IMR-90 (cell line): ENCODE data around the gene GIMAP7. TPM values are rescaled to one million over a fixed set of nuclear protein-coding genes. Genes with fewer than 3 reads are reported as not detected.

ENCODE experiments used
- ATAC-seq: fragments of 200-7000 bp; cut with Tn5 transposase; 2 replicates; pipeline ENCODE4 v1.9.1; 2020; ENCODE audit warnings: low read depth, mild to moderate bottlenecking, moderate library complexity
- BruUV-seq: library from RNA; stranded (reverse); fragments of 400-500 nt; replicated peaks from 2 replicates; lab custom pipeline; 2021; lab: Mats Ljungman, UMichigan
- CTCF ChIA-PET: fragments of 300-600 bp; formaldehyde crosslinking; extraction: SDS; loops from one replicate; lab custom pipeline; 2021; ENCODE audit warnings: antibody characterized with exemption; lab: Yijun Ruan, JAX
- POLR2A ChIA-PET: fragments of 300-600 bp; sonication (Branson Sonifier 250); formaldehyde crosslinking; loops from one replicate; lab custom pipeline; 2022; ENCODE audit warnings: antibody characterized with exemption; ENCODE audit not compliant: unreplicated experiment; lab: Charles Lee
- DNase-seq: peaks from one replicate; pipeline ENCODE4 v3.0.0; 2013
- H2AFZ ChIP-seq: replicated peaks from 2 replicates; pipeline ENCODE3; 2013; ENCODE audit warnings: low read length, mild to moderate bottlenecking; ENCODE audit not compliant: poor library complexity
- H2AK5ac ChIP-seq: 2 replicates; pipeline ENCODE4 v1.6.1; 2013; ENCODE audit warnings: low read depth, low read length, inconsistent platforms
- H2AK9ac ChIP-seq: replicated peaks from 2 replicates; pipeline ENCODE3; 2013; ENCODE audit warnings: mild to moderate bottlenecking, low read depth, low read length, moderate library complexity; ENCODE audit not compliant: poor library complexity
- H2BK120ac ChIP-seq: 2 replicates; pipeline ENCODE4 v1.6.1; 2013; ENCODE audit warnings: low read depth, low read length, inconsistent platforms
- H2BK15ac ChIP-seq: 3 replicates; pipeline ENCODE4 v1.6.1; 2013; ENCODE audit warnings: low read depth, low read length, inconsistent platforms
- H2BK20ac ChIP-seq: 2 replicates; pipeline ENCODE4 v1.6.1; 2013; ENCODE audit warnings: low read depth, mild to moderate bottlenecking, inconsistent platforms, low read length, moderate library complexity
- H2BK5ac ChIP-seq: 2 replicates; pipeline ENCODE4 v1.6.1; 2013; ENCODE audit warnings: mild to moderate bottlenecking, low read depth, low read length, inconsistent platforms; ENCODE audit not compliant: poor library complexity, severe bottlenecking
- H3K14ac ChIP-seq: replicated peaks from 2 replicates; pipeline ENCODE4 v1.6.1; 2013; ENCODE audit warnings: low read depth, low read length, inconsistent platforms
- H3K18ac ChIP-seq: 2 replicates; pipeline ENCODE4 v1.6.1; 2013; ENCODE audit warnings: low read depth, low read length, control low read depth
- H3K23ac ChIP-seq: 2 replicates; pipeline ENCODE4 v1.6.1; 2013; ENCODE audit warnings: low read depth, low read length, inconsistent platforms
- H3K27ac ChIP-seq: 2 replicates; pipeline ENCODE4 v1.5.1; 2013; ENCODE audit warnings: mild to moderate bottlenecking, control low read depth, low read length; ENCODE audit not compliant: insufficient read depth
- H3K27me3 ChIP-seq: 2 replicates; pipeline ENCODE4 v1.6.1; 2013; ENCODE audit warnings: low read length; ENCODE audit not compliant: control insufficient read depth, insufficient read depth
- H3K36me3 ChIP-seq: 2 replicates; pipeline ENCODE4 v1.6.1; 2013; ENCODE audit warnings: low read length, mixed read lengths; ENCODE audit not compliant: control insufficient read depth, insufficient read depth
- H3K4ac ChIP-seq: 2 replicates; pipeline ENCODE4 v1.6.1; 2013; ENCODE audit warnings: low read depth, low read length, inconsistent platforms
- H3K4me1 ChIP-seq: 2 replicates; pipeline ENCODE4 v1.6.1; 2013; ENCODE audit warnings: low read length, mixed read lengths; ENCODE audit not compliant: control insufficient read depth, insufficient read depth
- H3K4me2 ChIP-seq: 2 replicates; pipeline ENCODE4 v1.6.1; 2013; ENCODE audit warnings: low read depth, mild to moderate bottlenecking, control low read depth, low read length, moderate library complexity
- H3K4me3 ChIP-seq: 2 replicates; pipeline ENCODE4 v1.5.1; 2013; ENCODE audit warnings: low read depth, mild to moderate bottlenecking, control low read depth, low read length, moderate library complexity; ENCODE audit not compliant: insufficient read depth
- H3K56ac ChIP-seq: 2 replicates; pipeline ENCODE4 v1.6.1; 2013; ENCODE audit warnings: low read length, inconsistent platforms; ENCODE audit not compliant: insufficient read depth; ENCODE audit errors: extremely low read depth
- H3K79me1 ChIP-seq, 2 experiments: 2 replicates each; pipeline ENCODE4 v1.6.1; 2013; ENCODE audit warnings: low read length in 2 of 2, inconsistent platforms in 1 of 2, low read depth in 1 of 2
- H3K9ac ChIP-seq: 2 replicates; pipeline ENCODE4 v1.6.1; 2013; ENCODE audit warnings: low read depth, low read length, control low read depth
- H3K9me1 ChIP-seq: 2 replicates; pipeline ENCODE4 v1.6.1; 2013; ENCODE audit warnings: low read length, inconsistent platforms; ENCODE audit not compliant: insufficient read depth
- H3K9me3 ChIP-seq: 2 replicates; pipeline ENCODE4 v1.6.1; 2013; ENCODE audit warnings: low read length; ENCODE audit not compliant: control insufficient read depth, insufficient read depth
- H4K20me1 ChIP-seq: 2 replicates; pipeline ENCODE4 v1.6.1; 2013; ENCODE audit warnings: low read length, inconsistent platforms; ENCODE audit not compliant: insufficient read depth
- H4K5ac ChIP-seq: 2 replicates; pipeline ENCODE4 v1.6.1; 2013; ENCODE audit warnings: mild to moderate bottlenecking, low read depth, low read length, control low read depth
- H4K8ac ChIP-seq, 2 experiments: 2 replicates each; pipeline ENCODE4 v1.6.1; 2013; ENCODE audit warnings: low read depth in 2 of 2, low read length in 2 of 2, control low read depth in 1 of 2, inconsistent platforms in 1 of 2
- H4K91ac ChIP-seq: 2 replicates; pipeline ENCODE4 v1.6.1; 2013; ENCODE audit warnings: low read depth, low read length, inconsistent platforms; ENCODE audit not compliant: insufficient read depth
- BHLHE40 ChIP-seq: fragments of 150-350 bp; IDR thresholded peaks from 2 replicates; pipeline ENCODE4 v1.6.1; 2016; ENCODE audit warnings: mild to moderate bottlenecking, low read depth, low read length
- CHD1 ChIP-seq: IDR thresholded peaks from 2 replicates; pipeline ENCODE4 v1.6.1; 2012; ENCODE audit warnings: low read depth, low read length, improper control_type of control experiment
- CTCF ChIP-seq: conservative IDR thresholded peaks from 2 replicates; pipeline ENCODE4 v1.5.1; 2012; ENCODE audit warnings: mild to moderate bottlenecking, low read depth, low read length, improper control_type of control experiment
- ELK1 ChIP-seq: fragments of 150-350 bp; IDR thresholded peaks from 2 replicates; pipeline ENCODE4 v1.6.1; 2016; ENCODE audit warnings: low read depth, mild to moderate bottlenecking, low read length, moderate library complexity, borderline replicate concordance
- FOS ChIP-seq: fragments of 150-350 bp; IDR thresholded peaks from 2 replicates; pipeline ENCODE4 v1.6.1; 2016; ENCODE audit warnings: low read depth, low read length
- MAZ ChIP-seq: IDR thresholded peaks from 2 replicates; pipeline ENCODE4 v1.6.1; 2012; ENCODE audit warnings: low read depth, mild to moderate bottlenecking, low read length, improper control_type of control experiment, moderate library complexity, borderline replicate concordance
- MXI1 ChIP-seq: IDR thresholded peaks from 2 replicates; pipeline ENCODE4 v1.6.1; 2012; ENCODE audit warnings: low read depth, mild to moderate bottlenecking, low read length, moderate library complexity, borderline replicate concordance
- NFE2L2 ChIP-seq: fragments of 150-350 bp; IDR thresholded peaks from 2 replicates; pipeline ENCODE4 v1.6.1; 2016; ENCODE audit warnings: low read depth, mild to moderate bottlenecking, low read length
- POLR2A ChIP-seq: IDR thresholded peaks from 2 replicates; pipeline ENCODE4 v1.6.1; 2012; ENCODE audit warnings: mild to moderate bottlenecking, low read depth, low read length
- RAD21 ChIP-seq: IDR thresholded peaks from 2 replicates; pipeline ENCODE4 v1.6.1; 2012; ENCODE audit warnings: low read length, improper control_type of control experiment
- RCOR1 ChIP-seq: IDR thresholded peaks from 2 replicates; pipeline ENCODE4 v1.6.1; 2012; ENCODE audit warnings: mild to moderate bottlenecking, low read length, improper control_type of control experiment; ENCODE audit not compliant: insufficient replicate concordance
- RFX5 ChIP-seq: IDR thresholded peaks from 2 replicates; pipeline ENCODE4 v1.8.0; 2012; ENCODE audit warnings: low read depth, mild to moderate bottlenecking, low read length, moderate library complexity
- SMC3 ChIP-seq: fragments of 150-350 bp; IDR thresholded peaks from 2 replicates; pipeline ENCODE4 v1.6.1; 2016; ENCODE audit warnings: low read depth, mild to moderate bottlenecking, antibody characterized with exemption, low read length, moderate library complexity
- USF2 ChIP-seq: fragments of 150-350 bp; IDR thresholded peaks from 2 replicates; pipeline ENCODE4 v1.6.1; 2017; ENCODE audit warnings: mild to moderate bottlenecking, antibody characterized with exemption, low read length, low read depth
- WGBS, 2 experiments: methylation state at CpG; one replicate each; pipeline versions ENCODE4 v1.1.5 to v1.1.7; 2013; ENCODE audit warnings: missing lambda C conversion rate in 2 of 2; ENCODE audit not compliant: insufficient read length in 1 of 2; ENCODE audit errors: extremely low coverage in 2 of 2; 5-methylcytosine and 5-hydroxymethylcytosine counted together
- dilution Hi-C: fragments of 300-500 bp; cut with HindIII; formaldehyde crosslinking; loops from one replicate; pipeline ENCODE4 v1.14.3; 2018; ENCODE audit warnings: low sequenced_read_pairs; ENCODE audit not compliant: unreplicated experiment
- in situ Hi-C: fragments of 300-500 bp; cut with MboI; formaldehyde crosslinking; loops from 3 replicates; pipeline ENCODE4 v1.14.3; 2019; ENCODE audit warnings: low sequenced_read_pairs, inconsistent platforms, mixed read lengths
- intact Hi-C: fragments of 100-400 bp; cut with micrococcal nuclease; formaldehyde crosslinking; loops from 2 replicates; pipeline ENCODE4 v1.10.0; 2022
- polyA plus RNA-seq, 3 experiments: library from polyadenylated mRNA; depleted of rRNA; stranded (reverse); fragments of >200 nt; gene quantifications; 2 replicates each; pipeline ENCODE4 v1.2.3, GENCODE V29; 2012; ENCODE audit warnings: low replicate concordance in 1 of 3
- total RNA-seq: library from RNA; depleted of rRNA; stranded (reverse); fragments of >200 nt; gene quantifications from 2 replicates; pipeline ENCODE4 v1.2.3, GENCODE V29; 2012

The GIMAP7 gene
- total and polyA plus RNA-seq, 2 of the 4 experiments (the other 2 are of a cell fraction) = not detected

- H3K4me2 ChIP-seq = no peak overlapping the region
- no CpG with 5 or more reads among the region's 3 CpGs for WGBS, 2 experiments
- H3K18ac ChIP-seq = no peak overlapping the region
- H3K36me3 ChIP-seq = no peaks in the 10 kb centered on the region
- in situ Hi-C loops (no loop called here), dilution Hi-C loops (no loop called here), intact Hi-C loops (no loop called here)
- no peaks in the 10 kb centered on the region for H3K4me1 ChIP-seq
- POLR2A ChIA-PET = no interaction called here
- TF ChIP-seq USF2 = no peak
- TF ChIP-seq POLR2A = no peak
- TF ChIP-seq CTCF = no peak
- no peak for TF ChIP-seq ELK1
- no peak for TF ChIP-seq MXI1
- no peak for TF ChIP-seq FOS
- TF ChIP-seq RCOR1 = no peak
- no peak for TF ChIP-seq CHD1
- TF ChIP-seq NFE2L2 = no peak
- no peak for TF ChIP-seq MAZ
- no peak for TF ChIP-seq BHLHE40
- no peak for TF ChIP-seq RAD21
- TF ChIP-seq RFX5 = no peak
- no peak for TF ChIP-seq SMC3
- H3K4ac ChIP-seq = no peak overlapping the region
- no TSS peak for BruUV-seq
- H3K79me1 ChIP-seq = no peaks in the 10 kb centered on the region
- no peak overlapping the region for H3K56ac ChIP-seq
- H3K14ac ChIP-seq = no peak overlapping the region
- ATAC-seq (no peak), DNase-seq (no peak)
- H4K5ac ChIP-seq = no peak overlapping the region
- H4K20me1 ChIP-seq = no peaks in the 10 kb centered on the region
- H4K8ac ChIP-seq = no peak overlapping the region
- H2AFZ ChIP-seq = no peak overlapping the region
- no peak overlapping the region for H2BK120ac ChIP-seq
- no peak overlapping the region for H3K23ac ChIP-seq
- H3K9me1 ChIP-seq = no peaks in the 10 kb centered on the region
- H3K4me3 ChIP-seq = no peak overlapping the region
- H2BK20ac ChIP-seq = no peak overlapping the region
- H2BK5ac ChIP-seq = no peak overlapping the region
- no peaks in the 10 kb centered on the region for H3K9me3 ChIP-seq
- no peak overlapping the region for H2BK15ac ChIP-seq
- H3K27me3 ChIP-seq = no peaks in the 10 kb centered on the region
- H4K91ac ChIP-seq = no peak overlapping the region
- no peak overlapping the region for H3K27ac ChIP-seq
- no peak overlapping the region for H2AK9ac ChIP-seq
- no peak overlapping the region for H3K9ac ChIP-seq
- no peak overlapping the region for H2AK5ac ChIP-seq
- CTCF ChIA-PET = no interaction called here
Observed at GRCh38 chr7:150476285-150476684, 38.4 kb upstream of the GIMAP7 start.
